ENCODE data around the gene BROX.
"Not testable (repeated sequence)": the region's sequence is repeated elsewhere in the genome, so short reads cannot be mapped to it uniquely, and the experiment has no call there.

BROX gene

GRCh38 chr1:222732216-222733159 is 20.1 kb downstream of the BROX start:
- no peak for DNase-seq

- no peak for DNase-seq
Measured at GRCh38 chr1:222734740-222735139, 22.4 kb downstream of the BROX start.

- no peak for DNase-seq
Measured at GRCh38 chr1:222736470-222736869, 24.1 kb downstream of the BROX start.

GRCh38 chr1:222736972-222737371 is 24.6 kb downstream of the BROX start, which contains the start of gene FAM177B:
Gene FAM177B, plus strand, starts transcription at chr1:222737202. Its CDS starts 9,344 bp downstream, at chr1:222746546.
- no peak for DNase-seq

- no peak for DNase-seq
Measured at GRCh38 chr1:222739465-222739864, 27.1 kb downstream of the BROX start.

GRCh38 chr1:222739929-222740328 is 27.6 kb downstream of the BROX start:
- no peak for DNase-seq

GRCh38 chr1:222741630-222742457 is 29.5 kb downstream of the BROX start:
- not testable (repeated sequence) for DNase-seq

GRCh38 chr1:222749927-222750326 is 37.6 kb downstream of the BROX start:
- no peak for DNase-seq

GRCh38 chr1:222750651-222751050 is 38.3 kb downstream of the BROX start:
- DNase-seq, result no peak

- DNase-seq, result no peak
Measured at GRCh38 chr1:222751255-222751654, 38.9 kb downstream of the BROX start.

GRCh38 chr1:222754366-222755139 is 42.2 kb downstream of the BROX start:
- peak; percentile 76 for DNase-seq

- no peak for DNase-seq
Measured at GRCh38 chr1:222757646-222758268, 45.4 kb downstream of the BROX start.

- DNase-seq, result no peak
Measured at GRCh38 chr1:222759451-222760035, 47.2 kb downstream of the BROX start.

- DNase-seq, result no peak
Measured at GRCh38 chr1:222761083-222761482, 48.7 kb downstream of the BROX start.

GRCh38 chr1:222762178-222762577 is 49.8 kb downstream of the BROX start:
- DNase-seq, result not testable (repeated sequence)

GRCh38 chr1:222767152-222767571 is 54.8 kb downstream of the BROX start:
- DNase-seq, result no peak

- no peak for DNase-seq
Measured at GRCh38 chr1:222768592-222768991, 56.2 kb downstream of the BROX start.

GRCh38 chr1:222769181-222769580 is 56.8 kb downstream of the BROX start:
- DNase-seq, result no peak

- DNase-seq, result no peak
Measured at GRCh38 chr1:222769971-222770620, 57.7 kb downstream of the BROX start.

GRCh38 chr1:222772996-222773379 is 60.6 kb downstream of the BROX start:
- DNase-seq, result no peak

GRCh38 chr1:222777463-222777862 is 65.1 kb downstream of the BROX start:
- no peak for DNase-seq

Data from GOT3 (cell line).